ENCODE data around the gene FGFR3. TPM values are rescaled to one million over a fixed set of nuclear protein-coding genes. Genes with fewer than 3 reads are reported as not detected.

FGFR3 gene
- polyA plus RNA-seq, 1 experiment, result 0.06 TPM

GRCh38 chr4:1764670-1765069 is 28.4 kb upstream of the FGFR3 start:
- H3K27ac ChIP-seq (ENCODE audit: low read depth, low read length), result no peak overlapping the region
- no peaks in the 10 kb centered on the region for H3K27me3 ChIP-seq (ENCODE audit: control insufficient read depth, insufficient read depth, low read length)
- H3K9me3 ChIP-seq (ENCODE audit: control insufficient read depth, insufficient read depth, low read length), result no peaks in the 10 kb centered on the region; the same call in 1 of the 2 replicates
- no peak for TF ChIP-seq CTCF (IDR thresholded peaks at IDR 0.05; ENCODE audit: low read depth, low read length)
- no peak for DNase-seq (ENCODE audit: low read depth, low spot score)
- POLR2A ChIA-PET, result no interaction called here
- CTCF ChIA-PET, result interaction anchor here (1.1 kb wide), 1 partner anchor 8 kb away, joined by 3 read pairs; no protein-coding TSS in a partner anchor
- no peak overlapping the region for H3K4me3 ChIP-seq (ENCODE audit: low read depth, low read length)

- H3K27me3 ChIP-seq (ENCODE audit: control insufficient read depth, insufficient read depth, low read length), result peaks cover 2% of the 10 kb centered on the region
- no peaks in the 10 kb centered on the region; the same call in 1 of the 2 replicates for H3K9me3 ChIP-seq (ENCODE audit: control insufficient read depth, insufficient read depth, low read length)
- CTCF ChIA-PET, result no interaction called here
- no peak for DNase-seq (ENCODE audit: low read depth, low spot score)
- no peak overlapping the region for H3K4me3 ChIP-seq (ENCODE audit: low read depth, low read length)
- H3K27ac ChIP-seq (ENCODE audit: low read depth, low read length), result no peak overlapping the region
- POLR2A ChIA-PET, result no interaction called here
- TF ChIP-seq CTCF (IDR thresholded peaks at IDR 0.05; ENCODE audit: low read depth, low read length), result no peak
Observed at GRCh38 chr4:1765409-1766072, 27.6 kb upstream of the FGFR3 start.

GRCh38 chr4:1766106-1767060 is 26.7 kb upstream of the FGFR3 start:
- ChIA-PET POLR2A (interaction anchor here (0.5 kb wide), 1 partner anchor 861 kb away, joined by 5 read pairs; no protein-coding TSS in a partner anchor), CTCF (no interaction called here)
- Histone ChIP-seq H3K27ac (ENCODE audit: low read depth, low read length) (no peak overlapping the region), H3K9me3 (ENCODE audit: control insufficient read depth, insufficient read depth, low read length) (no peaks in the 10 kb centered on the region; the same call in 1 of the 2 replicates), H3K4me3 (ENCODE audit: low read depth, low read length) (peak overlapping the region; percentile 44; the same call in 1 of the 2 replicates), H3K27me3 (ENCODE audit: control insufficient read depth, insufficient read depth, low read length) (peaks cover 4% of the 10 kb centered on the region)
- TF ChIP-seq CTCF (IDR thresholded peaks at IDR 0.05; ENCODE audit: low read depth, low read length), result no peak
- DNase-seq (ENCODE audit: low read depth, low spot score), result no peak

GRCh38 chr4:1767061-1767769 is 25.9 kb upstream of the FGFR3 start:
- Histone ChIP-seq H3K4me3 (ENCODE audit: low read depth, low read length) (peak overlapping the region; percentile 44), H3K27me3 (ENCODE audit: control insufficient read depth, insufficient read depth, low read length) (peaks cover 4% of the 10 kb centered on the region), H3K27ac (ENCODE audit: low read depth, low read length) (no peak overlapping the region), H3K9me3 (ENCODE audit: control insufficient read depth, insufficient read depth, low read length) (no peaks in the 10 kb centered on the region; the same call in 1 of the 2 replicates)
- CTCF ChIA-PET, result interaction anchor here (0.7 to 1.2 kb wide), 6 partner anchors 11 to 132 kb away, joined by 3 to 8 read pairs (median 4); no protein-coding TSS in a partner anchor
- POLR2A ChIA-PET, result no interaction called here
- no peak for DNase-seq (ENCODE audit: low read depth, low spot score)
- no peak for TF ChIP-seq CTCF (IDR thresholded peaks at IDR 0.05; ENCODE audit: low read depth, low read length)

All from AG04450 (cell line).